ENCODE data around the gene TMCC3. TPM values are rescaled to one million over a fixed set of nuclear protein-coding genes. Genes with fewer than 3 reads are reported as not detected.
"Not testable (repeated sequence)": the region's sequence is repeated elsewhere in the genome, so short reads cannot be mapped to it uniquely, and the experiment has no call there.

Gene TMCC3
- total RNA-seq, result 0.17 to 0.65 TPM (median 0.59 TPM) in 3 replicates
- long read RNA-seq, result 0 reads

DNA sequence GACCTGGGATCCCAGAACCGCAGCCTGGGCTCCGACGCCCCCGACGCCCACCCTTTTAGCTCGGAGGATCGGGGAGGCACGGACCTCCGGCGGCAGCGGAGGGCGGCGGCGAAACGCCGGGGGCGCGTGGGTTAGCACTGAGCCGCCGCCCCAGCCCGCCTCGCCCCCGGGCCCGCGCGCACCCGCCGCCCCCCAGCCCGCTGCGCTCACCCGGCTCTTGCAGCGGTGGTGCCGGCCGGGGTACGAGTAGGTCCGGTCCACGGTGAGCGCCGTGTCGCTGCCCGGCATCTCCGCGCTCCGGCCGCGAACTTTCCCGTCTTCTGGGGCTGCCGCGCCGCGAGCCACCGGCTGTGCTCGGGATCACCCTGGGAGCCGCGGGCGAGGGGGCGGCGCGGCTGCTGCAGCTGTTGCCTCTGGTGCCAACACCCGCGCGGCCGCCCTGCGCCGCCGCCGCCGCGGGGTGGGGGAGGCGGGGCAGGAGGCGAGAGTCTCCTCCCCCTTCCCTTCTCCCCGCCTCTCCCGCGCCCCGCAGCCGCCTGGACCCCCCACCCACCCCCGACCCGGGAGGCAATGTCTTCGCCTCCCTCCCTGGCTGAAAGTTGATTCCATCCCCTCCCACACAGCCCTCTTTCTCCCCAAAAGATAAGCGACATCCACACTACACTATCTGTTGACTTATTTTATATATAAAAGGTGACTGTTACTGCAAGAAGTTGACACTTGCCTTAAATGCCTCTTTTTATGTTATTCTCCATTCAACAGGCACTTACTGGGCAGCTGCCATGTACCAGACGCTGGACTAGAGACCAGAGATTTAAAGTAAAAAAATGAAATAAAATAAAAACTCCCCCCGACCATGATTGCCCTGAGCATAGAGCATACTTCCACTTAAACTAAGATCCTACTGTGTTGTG lies at the start of gene TMCC3:
Gene TMCC3, minus strand, starts transcription at position 415 of the 914 bp plus-strand sequence. Its CDS starts 127 bp downstream, at position 288.
- Mint-ChIP-seq H3K4me1 (ENCODE audit: low read depth) (peaks cover 8% of the 10 kb centered on the region), H3K27me3 (ENCODE audit: low read depth) (peaks cover 19% of the 10 kb centered on the region), H3K27ac (ENCODE audit: unreplicated experiment) (peak within 1 kb of the TSS; percentile 12), H3K9me3 (ENCODE audit: low read depth) (no peaks in the 10 kb centered on the region), H3K4me3 (ENCODE audit: unreplicated experiment) (peak within 1 kb of the TSS; percentile 80), H3K36me3 (ENCODE audit: low read depth) (no peaks in the 10 kb centered on the region)
- no peak for DNase-seq (ENCODE audit: low spot score)
- TF ChIP-seq CTCF (IDR thresholded peaks at IDR 0.05), result peak; percentile 37

DNA sequence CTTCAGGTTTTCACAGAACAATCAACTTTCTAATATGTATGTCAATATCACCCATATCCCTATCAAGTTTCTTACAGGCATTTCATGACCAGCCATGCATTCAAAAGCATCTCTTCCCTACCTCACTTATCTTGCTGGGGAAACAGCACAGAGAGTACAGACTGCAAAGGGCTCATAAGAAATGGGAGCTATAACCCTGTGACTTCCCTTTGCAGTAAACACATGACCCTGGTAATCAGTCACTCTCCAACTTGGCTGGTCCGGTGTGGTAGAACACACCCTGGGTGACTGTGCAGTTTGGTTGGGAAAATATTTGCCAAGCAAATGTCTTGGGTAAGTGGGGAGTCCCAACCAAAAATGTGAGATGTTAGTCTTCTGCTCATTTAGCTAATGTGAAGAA lies 49.4 kb upstream of the TMCC3 start:
- Mint-ChIP-seq H3K9me3 (ENCODE audit: low read depth) (no peaks in the 10 kb centered on the region), H3K4me3 (ENCODE audit: unreplicated experiment) (no peak overlapping the region), H3K4me1 (ENCODE audit: low read depth) (peaks cover 15% of the 10 kb centered on the region), H3K27ac (ENCODE audit: unreplicated experiment) (no peak overlapping the region), H3K36me3 (ENCODE audit: low read depth) (no peaks in the 10 kb centered on the region), H3K27me3 (ENCODE audit: low read depth) (peaks cover 1% of the 10 kb centered on the region)
- no peak for DNase-seq (ENCODE audit: low spot score)
- no peak for TF ChIP-seq CTCF (IDR thresholded peaks at IDR 0.05)

DNA sequence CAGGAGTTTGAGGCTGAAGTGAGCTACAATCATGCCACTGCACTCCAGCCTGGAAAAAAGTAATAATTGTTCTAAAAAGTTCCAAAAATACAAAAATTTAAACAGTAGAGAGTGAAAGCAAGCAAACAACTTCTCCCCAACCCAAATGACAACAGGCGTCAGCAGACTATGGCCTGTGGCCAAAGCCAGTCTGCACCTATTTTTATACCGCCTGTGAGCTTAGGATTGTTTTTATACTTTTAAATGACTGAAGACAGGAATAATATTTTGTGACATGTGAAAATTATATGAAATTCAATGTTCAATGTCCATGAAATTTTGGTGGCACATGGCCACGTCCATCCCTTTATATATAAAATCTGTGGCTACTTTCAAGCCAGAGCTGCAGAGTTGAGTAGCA lies 48.2 kb upstream of the TMCC3 start:
- Mint-ChIP-seq H3K36me3 (ENCODE audit: low read depth) (no peaks in the 10 kb centered on the region), H3K4me1 (ENCODE audit: low read depth) (peaks cover 7% of the 10 kb centered on the region), H3K9me3 (ENCODE audit: low read depth) (no peaks in the 10 kb centered on the region), H3K4me3 (ENCODE audit: unreplicated experiment) (no peak overlapping the region), H3K27ac (ENCODE audit: unreplicated experiment) (peak overlapping the region; percentile 65), H3K27me3 (ENCODE audit: low read depth) (peaks cover 1% of the 10 kb centered on the region)
- no peak for TF ChIP-seq CTCF (IDR thresholded peaks at IDR 0.05)
- no peak for DNase-seq (ENCODE audit: low spot score)

- Mint-ChIP-seq H3K36me3 (ENCODE audit: low read depth) (no peaks in the 10 kb centered on the region), H3K9me3 (ENCODE audit: low read depth) (no peaks in the 10 kb centered on the region), H3K27ac (ENCODE audit: unreplicated experiment) (no peak overlapping the region), H3K4me1 (ENCODE audit: low read depth) (peaks cover 7% of the 10 kb centered on the region), H3K27me3 (ENCODE audit: low read depth) (no peaks in the 10 kb centered on the region), H3K4me3 (ENCODE audit: unreplicated experiment) (no peak overlapping the region)
- DNase-seq (ENCODE audit: low spot score), result no peak
- no peak for TF ChIP-seq CTCF (IDR thresholded peaks at IDR 0.05)
These were observed 47.3 kb upstream of the TMCC3 start for GRCh38 chr12:94697631-94698030.

DNA sequence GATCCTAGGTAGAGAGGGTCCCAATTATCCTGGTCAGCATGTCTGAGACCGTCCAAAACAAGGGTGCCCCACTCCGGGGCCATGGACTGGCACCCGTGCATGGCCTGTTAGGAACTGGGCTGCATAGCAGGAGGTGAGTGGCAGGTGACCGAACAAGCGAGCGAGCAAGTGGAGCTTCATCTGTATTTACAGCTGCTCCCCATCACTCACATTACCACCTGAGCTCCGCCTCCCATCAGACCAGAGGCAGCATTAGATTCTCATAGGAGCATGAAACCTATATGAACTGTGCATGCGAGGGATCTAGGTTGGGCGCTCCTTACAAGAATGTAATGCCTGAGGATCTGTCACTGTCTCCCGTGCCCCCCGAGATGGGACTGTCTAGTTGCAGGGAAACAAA lies 44.4 kb upstream of the TMCC3 start:
- Mint-ChIP-seq H3K9me3 (ENCODE audit: low read depth) (no peaks in the 10 kb centered on the region), H3K36me3 (ENCODE audit: low read depth) (no peaks in the 10 kb centered on the region), H3K27me3 (ENCODE audit: low read depth) (no peaks in the 10 kb centered on the region), H3K4me1 (ENCODE audit: low read depth) (peaks cover 7% of the 10 kb centered on the region), H3K4me3 (ENCODE audit: unreplicated experiment) (no peak overlapping the region), H3K27ac (ENCODE audit: unreplicated experiment) (no peak overlapping the region)
- TF ChIP-seq CTCF (IDR thresholded peaks at IDR 0.05), result no peak
- no peak for DNase-seq (ENCODE audit: low spot score)

DNA sequence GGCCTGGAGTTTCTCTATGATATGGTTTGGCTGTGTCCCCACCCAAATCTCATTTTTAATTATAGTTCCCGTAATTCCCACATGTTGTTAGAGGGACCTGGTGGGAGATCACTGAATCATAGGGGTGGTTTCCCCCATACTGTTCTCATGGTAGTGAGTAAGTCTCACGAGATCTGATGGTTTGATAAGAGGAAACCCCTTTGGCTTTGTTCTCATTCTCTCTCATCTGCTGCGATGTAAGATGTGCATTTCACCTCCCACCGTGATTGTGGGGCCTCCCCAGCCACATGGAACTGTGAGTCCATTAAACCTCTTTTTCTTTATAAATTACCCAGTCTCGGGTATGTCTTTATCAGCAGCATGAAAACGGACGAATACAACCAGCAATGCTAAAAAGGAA lies 42.5 kb upstream of the TMCC3 start:
- H3K27me3 Mint-ChIP-seq (ENCODE audit: low read depth); H3K4me3 Mint-ChIP-seq (ENCODE audit: unreplicated experiment); H3K36me3 Mint-ChIP-seq (ENCODE audit: low read depth); H3K4me1 Mint-ChIP-seq (ENCODE audit: low read depth); H3K9me3 Mint-ChIP-seq (ENCODE audit: low read depth); DNase-seq (ENCODE audit: low spot score); H3K27ac Mint-ChIP-seq (ENCODE audit: unreplicated experiment): not testable (repeated sequence)
